KOPT-K1 (cell line): Measurements from ENCODE around the gene ASCC1.

Source experiments
- H3K27ac ChIP-seq: fragments of 200-600 bp; sonication (generic); 2 replicates; pipeline ENCODE4 v1.5.1; 2016; ENCODE audit warnings: antibody characterized with exemption, mild to moderate bottlenecking, low read depth, low read length; ENCODE audit not compliant: poor library complexity, severe bottlenecking
- H3K36me3 ChIP-seq: fragments of 200-600 bp; sonication (generic); 2 replicates; pipeline ENCODE4 v1.5.1; 2017; ENCODE audit warnings: antibody characterized with exemption, mild to moderate bottlenecking, low read length, moderate library complexity; ENCODE audit not compliant: insufficient read depth
- H3K9me3 ChIP-seq: fragments of 200-600 bp; sonication (generic); 2 replicates; pipeline ENCODE4 v1.5.1; 2017; ENCODE audit warnings: antibody characterized with exemption, low read length, mild to moderate bottlenecking; ENCODE audit not compliant: insufficient read depth, poor library complexity, severe bottlenecking

Gene ASCC1

GRCh38 chr10:72053690-72054089 is 162.4 kb downstream of the ASCC1 start:
- peaks cover 5% of the 10 kb centered on the region for H3K9me3 ChIP-seq
- H3K27ac ChIP-seq = no peak overlapping the region

DNA sequence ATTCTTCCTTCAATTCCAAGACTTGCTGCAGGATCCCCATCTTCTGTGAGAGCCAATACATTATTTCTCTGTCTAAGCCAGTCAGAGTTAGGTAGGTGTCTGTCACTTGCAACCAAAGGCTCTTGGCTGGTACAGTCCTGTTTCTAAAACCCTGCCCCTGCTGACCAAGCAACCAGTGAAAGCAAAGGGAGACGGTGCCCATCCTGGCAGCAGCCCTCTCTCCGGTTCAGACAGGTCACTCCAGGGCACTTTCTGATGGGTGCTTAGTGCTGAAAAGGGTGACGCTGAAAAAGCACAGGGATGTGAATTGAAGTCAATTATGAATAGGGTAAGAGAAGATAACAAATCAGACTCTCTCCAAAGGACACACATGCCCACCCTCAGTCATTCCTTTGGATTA is 165.2 kb downstream of the ASCC1 start:
- Histone ChIP-seq H3K36me3 (no peaks in the 10 kb centered on the region), H3K9me3 (peaks cover 5% of the 10 kb centered on the region), H3K27ac (no peak overlapping the region)

More at GRCh38 chr10:72053690-72054089, 162.4 kb downstream of the ASCC1 start:
- no peaks in the 10 kb centered on the region for H3K36me3 ChIP-seq

DNA sequence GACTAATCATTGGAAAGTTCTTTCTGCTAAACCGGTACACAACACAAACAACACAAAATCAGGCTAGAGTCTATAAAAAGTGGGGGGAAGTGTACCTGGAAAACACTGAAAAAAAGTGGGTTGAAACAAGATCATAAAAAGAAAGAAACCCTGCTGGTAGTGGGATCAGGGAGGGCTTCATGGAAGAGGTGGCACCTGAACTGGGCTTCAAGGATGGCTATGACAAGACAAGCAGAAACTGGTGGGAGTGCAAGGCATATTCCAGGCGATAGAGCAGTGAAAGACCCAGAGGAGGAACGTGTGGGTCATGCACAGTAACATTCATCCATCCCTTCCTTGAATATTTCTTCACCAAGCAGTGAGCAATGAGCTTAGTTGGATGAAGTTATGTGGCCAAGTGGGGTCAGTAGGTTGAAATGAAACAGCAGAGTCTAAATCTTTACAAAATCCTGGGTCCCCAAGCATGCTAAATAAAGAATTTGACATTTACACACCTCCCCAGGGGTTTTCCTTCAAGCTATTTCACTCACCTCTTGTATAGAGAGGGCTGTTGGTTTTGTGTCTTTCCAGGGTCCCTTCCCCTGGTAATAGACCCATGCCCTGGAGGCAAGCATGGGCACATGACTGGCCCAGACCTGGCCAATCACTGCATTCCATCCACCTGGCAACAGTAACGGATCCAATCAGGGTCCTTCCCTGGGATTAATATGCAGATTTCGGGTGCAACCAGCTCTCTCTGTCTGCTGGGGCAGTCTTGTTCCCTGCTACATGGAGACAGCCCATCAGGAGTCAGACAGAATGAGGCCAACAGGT is 165.9 kb downstream of the ASCC1 start:
- Histone ChIP-seq H3K9me3 (peaks cover 5% of the 10 kb centered on the region), H3K27ac (no peak overlapping the region), H3K36me3 (no peaks in the 10 kb centered on the region)

DNA sequence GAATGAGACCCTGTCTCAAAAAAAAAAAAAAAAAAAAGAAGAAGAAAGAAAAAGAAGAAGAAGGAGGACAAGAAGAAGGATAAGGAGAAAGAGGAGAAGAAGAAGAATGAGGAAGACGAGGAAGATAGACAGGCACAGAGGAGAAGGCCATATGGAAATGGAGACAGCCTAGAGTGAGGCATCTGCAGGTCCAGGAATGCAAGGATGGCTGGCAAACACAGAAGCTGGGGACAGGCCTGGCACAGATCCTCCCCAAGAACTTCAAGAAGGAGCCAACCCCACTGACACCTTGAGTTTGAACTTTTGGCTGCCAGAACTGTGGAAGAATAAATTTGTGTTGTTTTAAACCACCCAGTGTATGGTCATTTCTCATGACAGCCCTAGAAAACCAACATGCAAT is 166.6 kb downstream of the ASCC1 start:
- peaks cover 5% of the 10 kb centered on the region for H3K9me3 ChIP-seq
- no peaks in the 10 kb centered on the region for H3K36me3 ChIP-seq
- H3K27ac ChIP-seq = no peak overlapping the region

GRCh38 chr10:72048450-72049124 is 167.5 kb downstream of the ASCC1 start:
- no peak overlapping the region for H3K27ac ChIP-seq
- no peaks in the 10 kb centered on the region for H3K36me3 ChIP-seq
- peaks cover 5% of the 10 kb centered on the region for H3K9me3 ChIP-seq
